C4-2B (cell line): Measurements from ENCODE around the gene FAM186B.

Source experiments
- H3K27ac ChIP-seq: fragments of 450-650 bp; 2 replicates; pipeline ENCODE4 v1.5.1; 2017
- ZFX ChIP-seq: fragments of 450-650 bp; IDR thresholded peaks from 2 replicates; pipeline ENCODE4 v1.6.1; 2017
- TF ChIP-seq, protein P1 (sequence below): fragments of 450-650 bp; conservative IDR thresholded peaks from 2 replicates; pipeline ENCODE4 v1.5.1; 2017; ENCODE audit warnings: mild to moderate bottlenecking

The FAM186B gene

DNA sequence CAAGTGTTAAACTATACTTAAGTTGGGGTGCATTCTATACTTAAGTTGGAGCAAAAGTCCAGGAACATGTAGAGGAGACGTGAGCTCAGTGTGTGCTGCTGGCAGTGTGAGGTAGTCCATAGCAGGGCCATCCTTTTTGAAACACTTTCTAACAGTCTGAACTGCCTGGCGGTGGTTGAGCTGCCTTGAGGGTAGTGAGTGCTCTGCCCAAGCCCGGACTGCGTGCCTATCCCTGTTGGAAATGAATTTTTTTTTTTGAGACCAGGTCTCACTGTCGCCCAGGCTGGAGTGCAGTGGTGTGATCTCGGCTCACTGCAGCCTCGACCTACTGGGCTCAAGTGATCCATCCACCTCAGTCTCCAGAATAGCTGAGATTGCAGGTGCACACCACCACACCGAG lies 52.5 kb downstream of the FAM186B start:
- H3K27ac ChIP-seq: no peak overlapping the region
- TF ChIP-seq, protein P1, sequence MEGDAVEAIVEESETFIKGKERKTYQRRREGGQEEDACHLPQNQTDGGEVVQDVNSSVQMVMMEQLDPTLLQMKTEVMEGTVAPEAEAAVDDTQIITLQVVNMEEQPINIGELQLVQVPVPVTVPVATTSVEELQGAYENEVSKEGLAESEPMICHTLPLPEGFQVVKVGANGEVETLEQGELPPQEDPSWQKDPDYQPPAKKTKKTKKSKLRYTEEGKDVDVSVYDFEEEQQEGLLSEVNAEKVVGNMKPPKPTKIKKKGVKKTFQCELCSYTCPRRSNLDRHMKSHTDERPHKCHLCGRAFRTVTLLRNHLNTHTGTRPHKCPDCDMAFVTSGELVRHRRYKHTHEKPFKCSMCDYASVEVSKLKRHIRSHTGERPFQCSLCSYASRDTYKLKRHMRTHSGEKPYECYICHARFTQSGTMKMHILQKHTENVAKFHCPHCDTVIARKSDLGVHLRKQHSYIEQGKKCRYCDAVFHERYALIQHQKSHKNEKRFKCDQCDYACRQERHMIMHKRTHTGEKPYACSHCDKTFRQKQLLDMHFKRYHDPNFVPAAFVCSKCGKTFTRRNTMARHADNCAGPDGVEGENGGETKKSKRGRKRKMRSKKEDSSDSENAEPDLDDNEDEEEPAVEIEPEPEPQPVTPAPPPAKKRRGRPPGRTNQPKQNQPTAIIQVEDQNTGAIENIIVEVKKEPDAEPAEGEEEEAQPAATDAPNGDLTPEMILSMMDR: no peak
- no peak for TF ChIP-seq ZFX

GRCh38 chr12:49552425-49552824 lies 53.0 kb downstream of the FAM186B start:
- TF ChIP-seq, protein P1: no peak
- no peak for TF ChIP-seq ZFX
- no peak overlapping the region for H3K27ac ChIP-seq

- TF ChIP-seq, protein P1: no peak
- TF ChIP-seq ZFX: no peak
- H3K27ac ChIP-seq: no peak overlapping the region
These were observed 53.4 kb downstream of the FAM186B start for GRCh38 chr12:49552014-49552413.

GRCh38 chr12:49550693-49551252 lies 54.7 kb downstream of the FAM186B start:
- H3K27ac ChIP-seq: no peak overlapping the region

DNA sequence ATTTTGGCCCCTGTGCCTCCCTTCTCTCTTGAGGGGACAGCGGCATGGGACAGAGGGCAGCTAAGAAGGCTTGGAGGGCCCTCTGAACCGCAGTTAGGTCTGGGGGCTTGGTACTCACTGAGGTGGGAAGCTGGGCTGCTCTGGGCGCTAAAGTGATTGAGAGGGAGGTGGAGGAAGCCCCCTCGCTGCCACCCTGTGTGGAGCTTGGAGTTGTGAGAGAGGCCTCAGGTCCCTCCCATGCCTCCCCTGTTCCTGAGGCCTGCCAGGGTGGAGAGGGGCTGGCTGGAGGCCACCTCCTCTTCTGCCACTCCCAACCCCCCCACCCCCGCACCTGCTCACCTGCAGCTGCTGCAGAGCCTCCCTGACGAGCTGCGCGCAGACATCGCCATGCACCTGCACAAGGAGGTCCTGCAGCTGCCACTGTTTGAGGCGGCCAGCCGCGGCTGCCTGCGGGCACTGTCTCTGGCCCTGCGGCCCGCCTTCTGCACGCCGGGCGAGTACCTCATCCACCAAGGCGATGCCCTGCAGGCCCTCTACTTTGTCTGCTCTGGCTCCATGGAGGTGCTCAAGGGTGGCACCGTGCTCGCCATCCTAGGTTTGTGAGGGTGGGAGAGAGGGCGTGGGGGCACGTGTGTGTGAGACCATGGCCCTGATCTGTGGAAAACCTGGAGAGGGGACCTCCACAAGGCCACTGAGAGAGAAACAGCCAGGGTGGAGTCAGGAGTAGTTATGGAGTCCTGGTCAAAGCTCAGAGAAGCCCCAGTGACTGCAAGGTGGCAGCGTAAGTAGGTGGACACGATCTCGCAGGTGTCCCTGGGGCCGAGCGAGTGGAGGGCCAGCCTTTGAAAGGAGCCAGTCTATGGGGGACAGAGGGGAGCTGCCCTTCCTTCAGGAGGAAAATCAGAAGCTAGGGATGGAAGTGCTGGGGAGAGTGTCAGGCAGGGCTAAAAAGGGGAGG lies 55.4 kb downstream of the FAM186B start:
- no peak overlapping the region for H3K27ac ChIP-seq
- TF ChIP-seq, protein P1: no peak
- no peak for TF ChIP-seq ZFX

More at GRCh38 chr12:49550693-49551252, 54.7 kb downstream of the FAM186B start:
- no peak for TF ChIP-seq ZFX
- TF ChIP-seq, protein P1: no peak

- TF ChIP-seq ZFX: no peak
- TF ChIP-seq, protein P1: no peak
- no peak overlapping the region for H3K27ac ChIP-seq
These were observed 56.4 kb downstream of the FAM186B start for GRCh38 chr12:49548822-49549648.
